NCI-H345 treated with DMSO at 0.1 percent for 48 hours (cell line): Measurements from ENCODE around the gene TYMS.

Source experiments
- DNase-seq: peaks from one replicate; lab custom pipeline; 2025; ENCODE audit not compliant: unreplicated experiment; lab: John Stamatoyannopoulos, UW

The TYMS gene

GRCh38 chr18:710418-711300 lies 53.2 kb downstream of the TYMS start:
- DNase-seq = no peak

- DNase-seq = no peak
Observed at GRCh38 chr18:711310-711656, 53.8 kb downstream of the TYMS start.

GRCh38 chr18:711657-712400 lies 54.4 kb downstream of the TYMS start:
- peak; percentile 26 for DNase-seq

DNA sequence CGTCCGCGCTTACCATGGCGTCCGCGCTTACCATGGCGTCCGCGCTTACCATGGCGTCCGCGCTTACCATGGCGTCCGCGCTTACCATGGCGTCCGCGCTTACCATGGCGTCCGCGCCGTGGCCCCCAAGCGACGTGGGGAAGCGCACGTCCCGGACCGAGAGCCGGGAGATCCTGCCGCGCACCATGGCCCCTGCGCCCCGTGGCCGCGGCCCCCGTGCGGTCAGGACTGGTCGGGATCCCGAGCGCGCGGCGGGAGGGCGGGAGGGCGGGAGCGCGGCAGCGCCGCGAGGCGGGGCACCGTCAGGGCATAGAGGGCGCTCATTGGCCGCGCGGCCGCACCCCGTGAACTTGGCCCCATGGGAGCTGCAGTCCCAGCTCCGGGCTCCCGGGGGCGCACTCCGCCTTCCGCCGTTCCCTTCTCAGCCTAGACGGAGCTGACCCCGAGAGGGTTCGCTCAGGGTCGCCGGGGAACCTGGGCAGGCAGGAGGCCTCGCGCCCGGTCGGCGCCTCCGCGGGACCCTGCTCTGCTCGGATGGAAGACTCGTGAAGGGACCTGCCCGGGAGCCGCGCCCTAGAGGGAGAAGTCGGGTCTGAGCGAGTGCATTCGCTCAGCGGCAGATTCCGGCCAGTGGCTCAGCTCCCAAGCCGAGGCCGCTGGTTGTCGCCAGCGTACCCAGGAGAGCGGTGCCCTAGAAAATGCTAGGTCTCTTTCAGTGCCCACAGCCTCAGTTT lies 55.1 kb downstream of the TYMS start, which contains the start of gene ENOSF1:
Gene ENOSF1, minus strand, starts transcription at position 230 of the 734 bp plus-strand sequence. Its CDS starts 43 bp downstream, at position 187.
- DNase-seq = peak; percentile 47

- no peak for DNase-seq
Observed at GRCh38 chr18:713135-713490, 55.7 kb downstream of the TYMS start.

- DNase-seq = no peak
Observed at GRCh38 chr18:715626-716025, 58.2 kb downstream of the TYMS start.

- DNase-seq = no peak
Observed at GRCh38 chr18:717003-717402, 59.5 kb downstream of the TYMS start.
